HepG2 (cell line): Measurements from ENCODE around the gene SARS2. TPM values are rescaled to one million over a fixed set of nuclear protein-coding genes. Genes with fewer than 3 reads are reported as not detected.

ENCODE experiments used
- ATF7 ChIP-seq, 2 experiments: fragments of 450-650 bp in 1 of 2; sonication (generic) in 1 of 2; formaldehyde crosslinking in 1 of 2; IDR thresholded peaks; 2 replicates each; pipeline versions ENCODE4 v1.4.0 to v1.6.1; 2016 to 2020; ENCODE audit warnings: antibody characterized with exemption in 1 of 2, mild to moderate bottlenecking in 1 of 2, missing genetic modification reagents in 1 of 2
- CENPT ChIP-seq: sonication (generic); formaldehyde crosslinking; IDR thresholded peaks from 2 replicates; pipeline ENCODE4 v1.8.0; 2022; ENCODE audit warnings: low read depth, mild to moderate bottlenecking, moderate library complexity, missing genetic modification reagents
- EP300 ChIP-seq, 3 experiments: sonication (generic) in 1 of 3; formaldehyde crosslinking in 1 of 3; IDR thresholded peaks; 2 replicates each; pipeline versions ENCODE4 v1.5.1 to v1.6.1; 2011 to 2020; ENCODE audit warnings: low read depth in 2 of 3, low read length in 2 of 3, borderline replicate concordance in 1 of 3, improper control_type of control experiment in 1 of 3, mild to moderate bottlenecking in 1 of 3, missing genetic modification reagents in 1 of 3, moderate library complexity in 1 of 3
- KLF16 ChIP-seq, 2 experiments: sonication (generic) in 1 of 2; formaldehyde crosslinking in 1 of 2; IDR thresholded peaks; 2 replicates each; pipeline versions ENCODE4 v1.6.1 to v1.8.0; 2016 to 2023; ENCODE audit warnings: missing genetic modification reagents in 2 of 2, missing compliant biosample characterization in 1 of 2
- KMT2A ChIP-seq: sonication (generic); formaldehyde crosslinking; IDR thresholded peaks from 2 replicates; pipeline ENCODE4 v1.4.0; 2020; ENCODE audit warnings: missing genetic modification reagents
- NFIB ChIP-seq: sonication (generic); formaldehyde crosslinking; IDR thresholded peaks from 2 replicates; pipeline ENCODE4 v1.9.0; 2021; ENCODE audit warnings: missing genetic modification reagents, mild to moderate bottlenecking, borderline replicate concordance
- NRL ChIP-seq: sonication (generic); formaldehyde crosslinking; IDR thresholded peaks from 2 replicates; pipeline ENCODE4 v1.5.0; 2020; ENCODE audit warnings: missing genetic modification reagents, mild to moderate bottlenecking, moderate library complexity, borderline replicate concordance
- REL ChIP-seq: sonication (generic); formaldehyde crosslinking; conservative IDR thresholded peaks from 2 replicates; pipeline ENCODE4 v1.8.0; 2022; ENCODE audit warnings: mild to moderate bottlenecking, missing genetic modification reagents, moderate library complexity
- SKI ChIP-seq: fragments of 450-650 bp; IDR thresholded peaks from one replicate; pipeline ENCODE4 v1.6.1; 2018; ENCODE audit warnings: mild to moderate bottlenecking; ENCODE audit not compliant: partially characterized antibody
- ZFP36 ChIP-seq: fragments of 150-350 bp; IDR thresholded peaks from 2 replicates; pipeline ENCODE4 v1.6.1; 2018; ENCODE audit warnings: borderline replicate concordance, low read length, low read depth; ENCODE audit not compliant: partially characterized antibody
- ZNF577 ChIP-seq: sonication (generic); formaldehyde crosslinking; IDR thresholded peaks from 2 replicates; pipeline ENCODE4 v1.4.0; 2020; ENCODE audit warnings: mild to moderate bottlenecking, low read depth, missing genetic modification reagents, borderline replicate concordance
- polyA plus RNA-seq, 8 experiments: library from polyadenylated mRNA; depleted of rRNA in 3 of 8; stranded (reverse) in 7 of 8; unstranded in 1 of 8; fragments of >200 nt; fragmentation: Illumina TruSeq in 4 of 8; extraction: Trizol in 4 of 8; gene quantifications; 2 replicates each; pipeline versions ENCODE4 v1.2.1 to v1.2.3, GENCODE V29; 2011 to 2016; ENCODE audit warnings: low read depth in 4 of 8, missing spikeins in 1 of 8, mixed read lengths in 1 of 8; ENCODE audit not compliant: insufficient read depth in 1 of 8
- total RNA-seq, 5 experiments: library from RNA; depleted of rRNA; stranded (reverse); fragments of >200 nt; fragmentation: Illumina TruSeq; extraction: Trizol; gene quantifications; 2 replicates each; pipeline ENCODE4 v1.2.3, GENCODE V29; 2016; ENCODE audit warnings: low read depth in 1 of 5
- TF ChIP-seq, protein P1 (sequence below): sonication (generic); formaldehyde crosslinking; IDR thresholded peaks from 2 replicates; pipeline ENCODE4 v1.4.0; 2020; ENCODE audit warnings: missing genetic modification reagents
- TF ChIP-seq, protein P2 (sequence below): sonication (generic); formaldehyde crosslinking; IDR thresholded peaks from 2 replicates; pipeline ENCODE4 v1.4.0; 2020; ENCODE audit warnings: missing genetic modification reagents
- TF ChIP-seq, protein P3 (sequence below): sonication (generic); formaldehyde crosslinking; IDR thresholded peaks from 2 replicates; pipeline ENCODE4 v1.8.0; 2022; ENCODE audit warnings: mild to moderate bottlenecking, missing genetic modification reagents, moderate library complexity
- TF ChIP-seq, protein P4 (sequence below): IDR thresholded peaks from 2 replicates; pipeline ENCODE4 v1.6.1; 2016; ENCODE audit warnings: missing compliant biosample characterization, missing genetic modification reagents, borderline replicate concordance

SARS2 gene
- total and polyA plus RNA-seq, 2 of the 13 experiments (the other 11 are each of a cell fraction or from before 2014, with no cell fraction given): 40.0 to 48.6 TPM

GRCh38 chr19:38899447-38900201 is 30.9 kb downstream of the SARS2 start, which contains the start of the genes NFKBIB and SIRT2 (continued):
- TF ChIP-seq, protein P1, sequence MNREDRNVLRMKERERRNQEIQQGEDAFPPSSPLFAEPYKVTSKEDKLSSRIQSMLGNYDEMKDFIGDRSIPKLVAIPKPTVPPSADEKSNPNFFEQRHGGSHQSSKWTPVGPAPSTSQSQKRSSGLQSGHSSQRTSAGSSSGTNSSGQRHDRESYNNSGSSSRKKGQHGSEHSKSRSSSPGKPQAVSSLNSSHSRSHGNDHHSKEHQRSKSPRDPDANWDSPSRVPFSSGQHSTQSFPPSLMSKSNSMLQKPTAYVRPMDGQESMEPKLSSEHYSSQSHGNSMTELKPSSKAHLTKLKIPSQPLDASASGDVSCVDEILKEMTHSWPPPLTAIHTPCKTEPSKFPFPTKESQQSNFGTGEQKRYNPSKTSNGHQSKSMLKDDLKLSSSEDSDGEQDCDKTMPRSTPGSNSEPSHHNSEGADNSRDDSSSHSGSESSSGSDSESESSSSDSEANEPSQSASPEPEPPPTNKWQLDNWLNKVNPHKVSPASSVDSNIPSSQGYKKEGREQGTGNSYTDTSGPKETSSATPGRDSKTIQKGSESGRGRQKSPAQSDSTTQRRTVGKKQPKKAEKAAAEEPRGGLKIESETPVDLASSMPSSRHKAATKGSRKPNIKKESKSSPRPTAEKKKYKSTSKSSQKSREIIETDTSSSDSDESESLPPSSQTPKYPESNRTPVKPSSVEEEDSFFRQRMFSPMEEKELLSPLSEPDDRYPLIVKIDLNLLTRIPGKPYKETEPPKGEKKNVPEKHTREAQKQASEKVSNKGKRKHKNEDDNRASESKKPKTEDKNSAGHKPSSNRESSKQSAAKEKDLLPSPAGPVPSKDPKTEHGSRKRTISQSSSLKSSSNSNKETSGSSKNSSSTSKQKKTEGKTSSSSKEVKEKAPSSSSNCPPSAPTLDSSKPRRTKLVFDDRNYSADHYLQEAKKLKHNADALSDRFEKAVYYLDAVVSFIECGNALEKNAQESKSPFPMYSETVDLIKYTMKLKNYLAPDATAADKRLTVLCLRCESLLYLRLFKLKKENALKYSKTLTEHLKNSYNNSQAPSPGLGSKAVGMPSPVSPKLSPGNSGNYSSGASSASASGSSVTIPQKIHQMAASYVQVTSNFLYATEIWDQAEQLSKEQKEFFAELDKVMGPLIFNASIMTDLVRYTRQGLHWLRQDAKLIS (CRISPR knock-in tag): no peak
- no peak for TF ChIP-seq ATF7 (IDR thresholded peaks at IDR 0.05)
- TF ChIP-seq ATF7 (CRISPR knock-in tag; IDR thresholded peaks at IDR 0.05): peak; percentile 79; the same call in 1 of the 2 replicates
- peak in 1 of 2 experiments; percentile 73; a peak in 1 of 4 replicates for TF ChIP-seq KLF16 (CRISPR knock-in tag; IDR thresholded peaks at IDR 0.05)
- TF ChIP-seq EP300 (IDR thresholded peaks at IDR 0.05; ENCODE audit: low read depth in 2 of 2, low read length in 2 of 2): peak in 1 of 2 experiments; percentile 4; a peak in 1 of 4 replicates
- TF ChIP-seq EP300 (CRISPR knock-in tag; IDR thresholded peaks at IDR 0.05; ENCODE audit: borderline replicate concordance): 0 out of 2 replicates have a peak, but pooled peaks have one; percentile 21
- no peak for TF ChIP-seq NFIB (CRISPR knock-in tag)
- peak; percentile 87 for TF ChIP-seq NRL (CRISPR knock-in tag)
- no peak for TF ChIP-seq ZNF577 (CRISPR knock-in tag)
- TF ChIP-seq, protein P2, sequence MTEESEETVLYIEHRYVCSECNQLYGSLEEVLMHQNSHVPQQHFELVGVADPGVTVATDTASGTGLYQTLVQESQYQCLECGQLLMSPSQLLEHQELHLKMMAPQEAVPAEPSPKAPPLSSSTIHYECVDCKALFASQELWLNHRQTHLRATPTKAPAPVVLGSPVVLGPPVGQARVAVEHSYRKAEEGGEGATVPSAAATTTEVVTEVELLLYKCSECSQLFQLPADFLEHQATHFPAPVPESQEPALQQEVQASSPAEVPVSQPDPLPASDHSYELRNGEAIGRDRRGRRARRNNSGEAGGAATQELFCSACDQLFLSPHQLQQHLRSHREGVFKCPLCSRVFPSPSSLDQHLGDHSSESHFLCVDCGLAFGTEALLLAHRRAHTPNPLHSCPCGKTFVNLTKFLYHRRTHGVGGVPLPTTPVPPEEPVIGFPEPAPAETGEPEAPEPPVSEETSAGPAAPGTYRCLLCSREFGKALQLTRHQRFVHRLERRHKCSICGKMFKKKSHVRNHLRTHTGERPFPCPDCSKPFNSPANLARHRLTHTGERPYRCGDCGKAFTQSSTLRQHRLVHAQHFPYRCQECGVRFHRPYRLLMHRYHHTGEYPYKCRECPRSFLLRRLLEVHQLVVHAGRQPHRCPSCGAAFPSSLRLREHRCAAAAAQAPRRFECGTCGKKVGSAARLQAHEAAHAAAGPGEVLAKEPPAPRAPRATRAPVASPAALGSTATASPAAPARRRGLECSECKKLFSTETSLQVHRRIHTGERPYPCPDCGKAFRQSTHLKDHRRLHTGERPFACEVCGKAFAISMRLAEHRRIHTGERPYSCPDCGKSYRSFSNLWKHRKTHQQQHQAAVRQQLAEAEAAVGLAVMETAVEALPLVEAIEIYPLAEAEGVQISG (CRISPR knock-in tag): peak; percentile 96
- TF ChIP-seq, protein P3, sequence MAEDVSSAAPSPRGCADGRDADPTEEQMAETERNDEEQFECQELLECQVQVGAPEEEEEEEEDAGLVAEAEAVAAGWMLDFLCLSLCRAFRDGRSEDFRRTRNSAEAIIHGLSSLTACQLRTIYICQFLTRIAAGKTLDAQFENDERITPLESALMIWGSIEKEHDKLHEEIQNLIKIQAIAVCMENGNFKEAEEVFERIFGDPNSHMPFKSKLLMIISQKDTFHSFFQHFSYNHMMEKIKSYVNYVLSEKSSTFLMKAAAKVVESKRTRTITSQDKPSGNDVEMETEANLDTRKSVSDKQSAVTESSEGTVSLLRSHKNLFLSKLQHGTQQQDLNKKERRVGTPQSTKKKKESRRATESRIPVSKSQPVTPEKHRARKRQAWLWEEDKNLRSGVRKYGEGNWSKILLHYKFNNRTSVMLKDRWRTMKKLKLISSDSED (CRISPR knock-in tag): no peak
- no peak for TF ChIP-seq ZFP36
- no peak for TF ChIP-seq REL (CRISPR knock-in tag)
- TF ChIP-seq, protein P4, sequence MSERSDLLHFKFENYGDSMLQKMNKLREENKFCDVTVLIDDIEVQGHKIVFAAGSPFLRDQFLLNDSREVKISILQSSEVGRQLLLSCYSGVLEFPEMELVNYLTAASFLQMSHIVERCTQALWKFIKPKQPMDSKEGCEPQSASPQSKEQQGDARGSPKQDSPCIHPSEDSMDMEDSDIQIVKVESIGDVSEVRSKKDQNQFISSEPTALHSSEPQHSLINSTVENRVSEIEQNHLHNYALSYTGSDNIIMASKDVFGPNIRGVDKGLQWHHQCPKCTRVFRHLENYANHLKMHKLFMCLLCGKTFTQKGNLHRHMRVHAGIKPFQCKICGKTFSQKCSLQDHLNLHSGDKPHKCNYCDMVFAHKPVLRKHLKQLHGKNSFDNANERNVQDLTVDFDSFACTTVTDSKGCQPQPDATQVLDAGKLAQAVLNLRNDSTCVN (CRISPR knock-in tag): no peak; the same call in 1 of the 2 replicates
- TF ChIP-seq SKI: peak; percentile 6
- no peak for TF ChIP-seq CENPT (CRISPR knock-in tag)
- peak; percentile 26; the same call in 1 of the 2 replicates for TF ChIP-seq KMT2A (CRISPR knock-in tag)
